Measurements from ENCODE around the gene ZGRF1.
"Not testable (repeated sequence)": the region's sequence is repeated elsewhere in the genome, so short reads cannot be mapped to it uniquely, and the experiment has no call there.

DNA sequence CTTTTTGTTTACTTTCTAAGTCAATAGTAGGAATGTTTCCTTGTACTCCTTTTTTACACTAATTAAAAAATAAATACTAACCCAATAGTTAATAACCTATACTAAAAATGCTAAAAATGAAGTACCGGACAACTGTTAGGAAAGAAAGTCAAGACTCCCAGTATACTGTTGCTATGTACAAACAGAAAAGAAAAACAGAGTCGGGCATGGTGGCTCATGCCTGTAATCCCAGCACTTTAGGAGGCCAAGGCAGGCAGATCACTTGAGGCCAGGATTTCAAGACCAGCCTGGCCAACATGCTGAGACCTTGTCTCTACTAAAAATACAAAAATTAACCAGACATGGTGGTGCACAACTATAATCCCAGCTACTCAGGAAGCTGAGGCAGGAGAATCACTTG lies 23.9 kb downstream of the ZGRF1 start:
- TF ChIP-seq, protein P1, sequence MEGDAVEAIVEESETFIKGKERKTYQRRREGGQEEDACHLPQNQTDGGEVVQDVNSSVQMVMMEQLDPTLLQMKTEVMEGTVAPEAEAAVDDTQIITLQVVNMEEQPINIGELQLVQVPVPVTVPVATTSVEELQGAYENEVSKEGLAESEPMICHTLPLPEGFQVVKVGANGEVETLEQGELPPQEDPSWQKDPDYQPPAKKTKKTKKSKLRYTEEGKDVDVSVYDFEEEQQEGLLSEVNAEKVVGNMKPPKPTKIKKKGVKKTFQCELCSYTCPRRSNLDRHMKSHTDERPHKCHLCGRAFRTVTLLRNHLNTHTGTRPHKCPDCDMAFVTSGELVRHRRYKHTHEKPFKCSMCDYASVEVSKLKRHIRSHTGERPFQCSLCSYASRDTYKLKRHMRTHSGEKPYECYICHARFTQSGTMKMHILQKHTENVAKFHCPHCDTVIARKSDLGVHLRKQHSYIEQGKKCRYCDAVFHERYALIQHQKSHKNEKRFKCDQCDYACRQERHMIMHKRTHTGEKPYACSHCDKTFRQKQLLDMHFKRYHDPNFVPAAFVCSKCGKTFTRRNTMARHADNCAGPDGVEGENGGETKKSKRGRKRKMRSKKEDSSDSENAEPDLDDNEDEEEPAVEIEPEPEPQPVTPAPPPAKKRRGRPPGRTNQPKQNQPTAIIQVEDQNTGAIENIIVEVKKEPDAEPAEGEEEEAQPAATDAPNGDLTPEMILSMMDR (IDR thresholded peaks at IDR 0.05): not testable (repeated sequence)
- not testable (repeated sequence) for TF ChIP-seq POLR2A (IDR thresholded peaks at IDR 0.05)

Measured in uterus (tissue), 2 donors.